HCT116 (cell line): ENCODE results near the gene NOXA1. TPM values are rescaled to one million over a fixed set of nuclear protein-coding genes. Genes with fewer than 3 reads are reported as not detected.

Source experiments
- ATAC-seq: fragments of 200-7000 bp; cut with Tn5 transposase; 2 replicates; pipeline ENCODE4 v1.9.1; 2020; ENCODE audit warnings: mild to moderate bottlenecking, moderate library complexity
- BruUV-seq: library from RNA; stranded (reverse); fragments of 400-500 nt; replicated peaks from 2 replicates; lab custom pipeline; 2021; lab: Mats Ljungman, UMichigan
- CTCF ChIA-PET: fragments of 300-600 bp; sonication (Branson Sonifier 250); formaldehyde crosslinking; loops from one replicate; lab custom pipeline; 2021; ENCODE audit warnings: antibody characterized with exemption; lab: Charles Lee
- POLR2A ChIA-PET: fragments of 300-600, 350-600 bp; sonication (Branson Sonifier 250); formaldehyde crosslinking; loops from one replicate; lab custom pipeline; 2021; ENCODE audit warnings: antibody characterized with exemption; lab: Charles Lee
- RAD21 ChIA-PET, 2 experiments: fragments of 300-600 bp; sonication (Branson Sonifier 250); formaldehyde crosslinking; loops; one replicate each; lab custom pipeline; 2023; ENCODE audit warnings: low total read pairs in 2 of 2; ENCODE audit not compliant: uncharacterized antibody in 2 of 2, unreplicated experiment in 2 of 2, low non-redundant PET in 1 of 2; lab: Charles Lee
- DNase-seq: peaks from one replicate; pipeline ENCODE4 v3.0.0-alpha.2; 2010; ENCODE audit warnings: low read depth, low spot score
- H2AFZ ChIP-seq: fragments of 200-600 bp; shearing (Covaris generic), sonication (generic); 2 replicates; pipeline ENCODE4 v1.6.1; 2017; ENCODE audit warnings: low read depth, mixed run types, mixed read lengths, antibody characterized with exemption, low read length; ENCODE audit not compliant: poor library complexity, severe bottlenecking
- H3K27ac ChIP-seq: 2 replicates; pipeline ENCODE4 v1.5.1; 2012; ENCODE audit warnings: low read depth, low read length
- H3K27me3 ChIP-seq: fragments of 200-600 bp; sonication (generic); 2 replicates; pipeline ENCODE4 v1.6.1; 2016; ENCODE audit warnings: mixed run types, low read length, mixed read lengths; ENCODE audit not compliant: insufficient read depth
- H3K36me3 ChIP-seq, 2 experiments: fragments of 200-500 bp in 1 of 2; fragments of 200-600 bp in 1 of 2; sonication (Bioruptor generic) in 1 of 2; sonication (generic) in 1 of 2; 2 replicates each; pipeline versions ENCODE4 v1.5.1 to v1.6.1; 2014 to 2016; ENCODE audit warnings: low read length in 2 of 2, inconsistent platforms in 1 of 2, mixed read lengths in 1 of 2, mixed run types in 1 of 2; ENCODE audit not compliant: insufficient read depth in 2 of 2, control insufficient read depth in 1 of 2
- H3K4me1 ChIP-seq, 2 experiments: fragments of 200-600 bp in 1 of 2; sonication (generic) in 1 of 2; 2 replicates each; pipeline versions ENCODE4 v1.5.1 to v1.6.1; 2012 to 2017; ENCODE audit warnings: low read length in 2 of 2, inconsistent platforms in 1 of 2, mild to moderate bottlenecking in 1 of 2, mixed read lengths in 1 of 2, mixed run types in 1 of 2, moderate library complexity in 1 of 2; ENCODE audit not compliant: insufficient read depth in 2 of 2, control insufficient read depth in 1 of 2
- H3K4me2 ChIP-seq: fragments of 200-600 bp; sonication (generic); 2 replicates; pipeline ENCODE4 v1.6.1; 2017; ENCODE audit warnings: mixed run types, low read length, mixed read lengths
- H3K4me3 ChIP-seq, 2 experiments: fragments of 200-600 bp in 1 of 2; sonication (generic) in 1 of 2; replicated peaks in 1 of 2; 2 replicates each; pipeline ENCODE4 v1.5.1; 2011 to 2016; ENCODE audit warnings: low read length in 2 of 2, control low read depth in 1 of 2, low read depth in 1 of 2, mild to moderate bottlenecking in 1 of 2, mixed read lengths in 1 of 2, mixed run types in 1 of 2
- H3K79me2 ChIP-seq: fragments of 200-600 bp; sonication (generic); 2 replicates; pipeline ENCODE4 v1.6.1; 2017; ENCODE audit warnings: mild to moderate bottlenecking, mixed run types, low read length, moderate library complexity, mixed read lengths; ENCODE audit not compliant: insufficient read depth
- H3K9ac ChIP-seq: fragments of 200-600 bp; sonication (generic); 2 replicates; pipeline ENCODE4 v1.6.1; 2016; ENCODE audit warnings: low read length, mixed read lengths
- H3K9me2 ChIP-seq: fragments of 200-600 bp; sonication (generic), shearing (Covaris generic); 2 replicates; pipeline ENCODE4 v1.6.1; 2017; ENCODE audit warnings: mixed run types, mild to moderate bottlenecking, moderate library complexity; ENCODE audit not compliant: insufficient read depth
- H3K9me3 ChIP-seq, 2 experiments: fragments of 200-500 bp in 1 of 2; fragments of 200-600 bp in 1 of 2; sonication (Bioruptor generic) in 1 of 2; sonication (generic) in 1 of 2; 2 replicates each; pipeline ENCODE4 v1.6.1; 2014 to 2017; ENCODE audit warnings: low read length in 2 of 2, mixed read lengths in 2 of 2, inconsistent platforms in 1 of 2, low read depth in 1 of 2, mild to moderate bottlenecking in 1 of 2, mixed run types in 1 of 2, moderate library complexity in 1 of 2; ENCODE audit not compliant: control insufficient read depth in 1 of 2, insufficient read depth in 1 of 2
- H4K20me1 ChIP-seq: fragments of 200-600 bp; sonication (generic), shearing (Covaris generic); 2 replicates; pipeline ENCODE4 v1.6.1; 2017; ENCODE audit warnings: mixed run types, mild to moderate bottlenecking, moderate library complexity; ENCODE audit not compliant: insufficient read depth
- CEBPB ChIP-seq: IDR thresholded peaks from 2 replicates; pipeline ENCODE4 v1.6.1; 2012; ENCODE audit warnings: low read depth
- CTCF ChIP-seq, 3 experiments: fragments of 200-600 bp in 1 of 3; sonication (generic) in 1 of 3; IDR thresholded peaks in 2 of 3; conservative IDR thresholded peaks in 1 of 3; 2 replicates each; pipeline ENCODE4 v1.5.1; 2012 to 2017; ENCODE audit warnings: low read depth in 2 of 3, low read length in 2 of 3, antibody characterized with exemption in 1 of 3, borderline replicate concordance in 1 of 3, control low read depth in 1 of 3, mild to moderate bottlenecking in 1 of 3, mixed read lengths in 1 of 3, mixed run types in 1 of 3, moderate library complexity in 1 of 3; ENCODE audit not compliant: insufficient read depth in 1 of 3
- ELF1 ChIP-seq: IDR thresholded peaks from 2 replicates; pipeline ENCODE4 v1.6.1; 2012; ENCODE audit warnings: low read depth, borderline replicate concordance
- EZH2 ChIP-seq: fragments of 200-600 bp; sonication (generic); IDR thresholded peaks from 2 replicates; pipeline ENCODE4 v1.6.1; 2017; ENCODE audit warnings: antibody characterized with exemption, mixed run types
- FOSL1 ChIP-seq: IDR thresholded peaks from 2 replicates; pipeline ENCODE4 v1.6.1; 2012; ENCODE audit warnings: low read depth
- JUND ChIP-seq: IDR thresholded peaks from 2 replicates; pipeline ENCODE4 v1.6.1; 2012
- POLR2A ChIP-seq: IDR thresholded peaks from 2 replicates; pipeline ENCODE4 v1.7.0; 2011; ENCODE audit warnings: borderline replicate concordance; ENCODE audit not compliant: insufficient read depth, insufficient read length; ENCODE audit errors: extremely low read depth
- POLR2AphosphoS5 ChIP-seq: IDR thresholded peaks from 2 replicates; pipeline ENCODE4 v1.6.1; 2011; ENCODE audit warnings: mild to moderate bottlenecking, low read depth, low read length, moderate library complexity
- RAD21 ChIP-seq: IDR thresholded peaks from 2 replicates; pipeline ENCODE4 v1.6.1; 2012; ENCODE audit warnings: low read depth, mild to moderate bottlenecking
- REST ChIP-seq: IDR thresholded peaks from 2 replicates; pipeline ENCODE4 v1.6.1; 2012; ENCODE audit warnings: low read depth
- SIN3A ChIP-seq: IDR thresholded peaks from 2 replicates; pipeline ENCODE4 v1.6.1; 2012; ENCODE audit warnings: low read depth
- SRF ChIP-seq: IDR thresholded peaks from 2 replicates; pipeline ENCODE4 v1.6.1; 2012; ENCODE audit warnings: low read depth
- TCF7L2 ChIP-seq: IDR thresholded peaks from 2 replicates; pipeline ENCODE4 v1.7.0; 2011; ENCODE audit warnings: borderline replicate concordance, inconsistent platforms; ENCODE audit not compliant: insufficient read depth, insufficient read length; ENCODE audit errors: extremely low read depth
- YY1 ChIP-seq: IDR thresholded peaks from 2 replicates; pipeline ENCODE4 v1.6.1; 2011; ENCODE audit warnings: low read length, low read depth, moderate library complexity, mild to moderate bottlenecking; ENCODE audit not compliant: insufficient replicate concordance; ENCODE audit errors: extremely low read depth
- intact Hi-C: fragments of 100-400 bp; cut with micrococcal nuclease; formaldehyde crosslinking; loops from 2 replicates; pipeline ENCODE4 v1.10.0; 2022
- total RNA-seq: library from RNA; stranded (reverse); gene quantifications from one replicate; pipeline ENCODE4 v1.2.1, GENCODE V29; 2021; ENCODE audit not compliant: unreplicated experiment

The NOXA1 gene
- total RNA-seq, 1 experiment from 2014 or later, result 13.2 TPM

DNA sequence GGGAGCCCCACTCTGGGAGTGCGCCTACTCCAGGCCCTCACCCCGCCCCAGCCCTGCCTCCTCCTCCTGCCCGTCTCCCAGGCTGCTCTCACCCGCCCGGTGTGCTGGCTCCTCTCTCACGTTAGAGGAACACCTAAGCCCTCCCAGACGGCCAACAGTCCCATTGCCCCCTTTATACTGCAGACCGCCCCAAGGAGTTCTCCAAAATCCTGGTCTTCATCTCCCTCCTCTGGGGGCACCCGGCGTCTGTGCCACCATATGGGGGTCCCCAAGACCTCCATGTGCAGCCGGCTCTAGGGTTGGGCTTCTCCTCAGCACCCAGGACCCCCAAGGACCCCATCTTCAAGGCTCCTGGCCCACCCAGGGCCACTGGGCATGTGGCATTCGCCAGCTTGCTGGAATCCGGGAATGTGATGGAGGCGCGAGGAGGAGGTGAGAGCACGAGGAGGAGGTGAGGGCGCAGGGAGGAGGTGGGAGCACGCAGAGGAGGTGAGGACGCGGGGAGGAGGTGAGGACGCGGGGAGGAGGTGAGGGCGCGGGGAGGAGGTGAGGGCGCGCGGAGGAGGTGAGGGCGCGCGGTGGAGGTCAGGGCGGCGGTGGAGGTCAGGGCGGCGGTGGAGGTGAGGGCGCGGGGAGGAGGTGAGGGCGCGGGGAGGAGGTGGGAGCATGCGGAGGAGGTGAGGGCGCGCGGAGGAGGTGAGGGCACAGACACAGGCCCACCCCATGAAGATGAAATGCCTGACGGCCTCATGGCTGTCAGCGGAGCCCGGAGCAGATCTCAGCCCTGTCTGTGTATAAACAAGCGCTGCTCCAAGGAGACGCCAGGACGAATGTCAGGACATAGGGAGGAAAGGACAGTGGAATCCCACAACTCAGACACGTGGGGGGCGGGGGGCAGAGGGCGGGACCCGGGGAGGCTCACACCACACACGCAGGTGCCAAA lies 41.4 kb upstream of the NOXA1 start:
- H3K4me2 ChIP-seq, result no peak overlapping the region
- H3K27me3 ChIP-seq, result no peaks in the 10 kb centered on the region
- TF ChIP-seq POLR2A (no peak), POLR2AphosphoS5 (no peak), EZH2 (no peak), CEBPB (no peak), SIN3A (no peak), JUND (no peak), RAD21 (no peak), FOSL1 (no peak), TCF7L2 (no peak), ELF1 (no peak)
- intact Hi-C loops, result no loop called here
- ChIA-PET CTCF (no interaction called here), POLR2A (no interaction called here), RAD21 (no interaction called here)
- no peaks in the 10 kb centered on the region for H3K79me2 ChIP-seq
- ATAC-seq (no peak), DNase-seq (no peak)
- H3K9me3 ChIP-seq, result no peaks in the 10 kb centered on the region
- H3K9me2 ChIP-seq, result no peaks in the 10 kb centered on the region
- H4K20me1 ChIP-seq, result no peaks in the 10 kb centered on the region
- no peak overlapping the region for H2AFZ ChIP-seq
- H3K4me3 ChIP-seq, result no peak overlapping the region
- H3K27ac ChIP-seq, result no peak overlapping the region
- no peaks in the 10 kb centered on the region; a peak in 1 of 4 replicates for H3K36me3 ChIP-seq
- no peaks in the 10 kb centered on the region for H3K4me1 ChIP-seq
- H3K9ac ChIP-seq, result no peak overlapping the region
- BruUV-seq, result no TSS peak

- DNase-seq (no peak), ATAC-seq (0 out of 2 replicates have a peak, but pooled peaks have one; percentile 19)
- Histone ChIP-seq H4K20me1 (no peaks in the 10 kb centered on the region), H3K9me3 (no peaks in the 10 kb centered on the region), H3K4me3 (no peak overlapping the region), H3K4me2 (no peak overlapping the region), H3K79me2 (no peaks in the 10 kb centered on the region), H2AFZ (no peak overlapping the region), H3K9me2 (no peaks in the 10 kb centered on the region), H3K27ac (no peak overlapping the region), H3K9ac (no peak overlapping the region), H3K27me3 (no peaks in the 10 kb centered on the region), H3K36me3 (no peaks in the 10 kb centered on the region; a peak in 1 of 4 replicates), H3K4me1 (no peaks in the 10 kb centered on the region)
- intact Hi-C loops, result no loop called here
- CTCF ChIA-PET, result no interaction called here
- BruUV-seq, result no TSS peak
- RAD21 ChIA-PET, result no interaction called here
- POLR2A ChIA-PET, result no interaction called here
- TF ChIP-seq REST, result no peak
- TF ChIP-seq EZH2, result no peak
- TF ChIP-seq SRF, result no peak
- no peak for TF ChIP-seq POLR2A
- TF ChIP-seq YY1, result no peak
- TF ChIP-seq CTCF (IDR thresholded peaks at IDR 0.05 in 2 of 3, conservative IDR thresholded peaks at IDR 0.05 in 1 of 3; ENCODE audit: borderline replicate concordance in 1 of 3, insufficient read depth in 1 of 3, low read depth in 2 of 3, low read length in 2 of 3), result no peak
These were observed 40.6 kb upstream of the NOXA1 start for GRCh38 chr9:137382444-137383080.
